22Rv1 (cell line): Measurements from ENCODE around the gene ZC3H8.

Source experiments
- H3K27ac ChIP-seq: fragments of 450-650 bp; 2 replicates; pipeline ENCODE4 v1.5.1; 2017
- ZFX ChIP-seq: fragments of 450-650 bp; IDR thresholded peaks from 2 replicates; pipeline ENCODE4 v1.6.1; 2017; ENCODE audit warnings: antibody characterized with exemption, borderline replicate concordance
- TF ChIP-seq, protein P1 (sequence below): fragments of 450-650 bp; IDR thresholded peaks from 2 replicates; pipeline ENCODE4 v1.5.1; 2017; ENCODE audit warnings: mild to moderate bottlenecking

Gene ZC3H8

DNA sequence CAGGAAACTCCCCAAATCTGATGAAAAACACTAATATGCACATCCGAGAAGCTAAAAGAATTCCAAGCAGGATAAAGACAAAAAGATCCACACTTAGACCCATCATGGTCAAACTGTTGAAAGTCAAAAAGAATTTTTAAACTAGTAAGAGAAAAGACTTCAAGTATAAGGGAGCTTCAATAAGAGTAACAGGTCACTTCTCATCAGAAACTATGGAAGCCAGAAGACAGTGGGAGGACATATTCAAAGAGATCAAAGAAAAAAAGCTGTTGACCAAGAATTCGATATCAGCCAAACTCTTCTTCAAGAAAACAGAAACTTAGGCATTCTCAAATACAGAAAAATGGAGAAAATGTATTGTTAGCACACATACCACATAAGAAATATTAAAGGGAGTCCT, 50.4 kb downstream of the ZC3H8 start:
- H3K27ac ChIP-seq = no peak overlapping the region
- TF ChIP-seq ZFX = no peak
- TF ChIP-seq, protein P1, sequence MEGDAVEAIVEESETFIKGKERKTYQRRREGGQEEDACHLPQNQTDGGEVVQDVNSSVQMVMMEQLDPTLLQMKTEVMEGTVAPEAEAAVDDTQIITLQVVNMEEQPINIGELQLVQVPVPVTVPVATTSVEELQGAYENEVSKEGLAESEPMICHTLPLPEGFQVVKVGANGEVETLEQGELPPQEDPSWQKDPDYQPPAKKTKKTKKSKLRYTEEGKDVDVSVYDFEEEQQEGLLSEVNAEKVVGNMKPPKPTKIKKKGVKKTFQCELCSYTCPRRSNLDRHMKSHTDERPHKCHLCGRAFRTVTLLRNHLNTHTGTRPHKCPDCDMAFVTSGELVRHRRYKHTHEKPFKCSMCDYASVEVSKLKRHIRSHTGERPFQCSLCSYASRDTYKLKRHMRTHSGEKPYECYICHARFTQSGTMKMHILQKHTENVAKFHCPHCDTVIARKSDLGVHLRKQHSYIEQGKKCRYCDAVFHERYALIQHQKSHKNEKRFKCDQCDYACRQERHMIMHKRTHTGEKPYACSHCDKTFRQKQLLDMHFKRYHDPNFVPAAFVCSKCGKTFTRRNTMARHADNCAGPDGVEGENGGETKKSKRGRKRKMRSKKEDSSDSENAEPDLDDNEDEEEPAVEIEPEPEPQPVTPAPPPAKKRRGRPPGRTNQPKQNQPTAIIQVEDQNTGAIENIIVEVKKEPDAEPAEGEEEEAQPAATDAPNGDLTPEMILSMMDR = no peak

DNA sequence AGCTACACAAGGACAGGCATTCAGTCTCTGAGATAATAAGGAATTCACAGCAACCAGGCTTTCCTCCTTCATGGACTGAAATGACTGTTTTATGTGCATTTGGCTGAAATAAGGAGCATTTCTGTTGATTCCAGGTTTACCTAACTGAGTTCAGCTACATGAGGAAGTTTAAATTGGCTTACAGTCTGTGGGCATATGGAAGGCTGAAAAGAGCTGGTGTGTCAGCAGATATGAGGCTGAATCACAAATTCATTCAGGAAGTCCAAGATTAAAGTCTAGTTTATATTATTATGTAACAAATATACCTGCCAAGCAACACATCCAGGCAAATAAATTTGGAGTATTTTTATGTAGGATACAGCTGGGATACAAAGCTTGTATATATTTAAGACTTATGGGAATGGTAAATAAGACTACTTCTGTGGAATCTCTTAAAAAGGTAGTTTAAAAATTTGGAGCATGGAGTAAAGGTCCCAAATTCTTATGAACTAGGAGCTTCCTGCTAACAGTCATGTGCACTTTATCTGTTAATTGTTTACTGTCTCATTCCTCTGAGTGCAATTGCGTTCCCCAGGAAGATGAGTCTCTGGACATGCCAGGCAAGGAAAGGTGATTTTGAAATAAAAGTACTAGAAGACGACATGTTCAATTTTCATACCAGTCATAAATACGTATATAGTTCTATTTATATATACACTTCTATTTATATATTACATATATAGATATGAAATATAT, 53.0 kb downstream of the ZC3H8 start:
- TF ChIP-seq, protein P1 = no peak
- TF ChIP-seq ZFX = no peak

DNA sequence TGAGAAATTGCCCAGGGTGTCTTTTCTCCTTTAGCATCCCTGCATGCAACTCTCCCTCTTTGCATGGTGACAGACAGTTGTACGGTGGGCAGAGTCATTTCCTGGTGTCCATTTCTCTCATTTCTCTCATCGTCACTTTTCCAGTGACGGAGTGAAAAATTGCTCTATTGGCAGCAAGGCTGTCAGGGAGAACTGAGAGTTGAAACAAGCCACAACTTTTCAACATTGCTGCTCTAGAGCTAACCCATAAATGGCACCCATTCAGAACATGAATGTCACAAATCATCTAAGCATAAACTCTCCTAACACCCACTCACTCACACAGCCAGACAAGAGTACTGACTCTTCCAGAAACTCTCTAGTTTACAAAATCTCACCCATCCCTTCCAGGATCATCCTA, 55.7 kb downstream of the ZC3H8 start:
- TF ChIP-seq, protein P1 = no peak
- TF ChIP-seq ZFX = no peak
- no peak overlapping the region for H3K27ac ChIP-seq

More for the DNA sequence above, 53.0 kb downstream of the ZC3H8 start:
- H3K27ac ChIP-seq = no peak overlapping the region

DNA sequence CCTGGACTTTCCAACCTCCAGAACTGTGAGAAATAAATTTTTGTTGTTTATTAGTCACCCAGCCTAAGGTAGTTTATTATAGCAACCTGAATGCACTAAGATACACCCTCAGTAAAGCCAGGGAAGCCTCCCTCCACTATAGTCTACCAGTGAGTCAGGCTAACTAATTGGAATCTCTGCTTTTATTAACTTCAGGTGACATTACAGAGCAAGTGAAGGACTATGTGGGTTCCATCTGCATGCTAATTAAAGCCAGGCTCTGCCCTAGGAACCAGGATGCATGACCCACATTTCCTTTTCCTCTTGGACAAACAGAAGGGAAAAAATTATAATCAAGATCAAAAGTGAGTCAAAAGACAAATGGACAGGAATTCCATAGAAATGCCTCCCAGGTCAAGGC, 56.1 kb downstream of the ZC3H8 start:
- TF ChIP-seq, protein P1 = no peak
- no peak for TF ChIP-seq ZFX
- H3K27ac ChIP-seq = no peak overlapping the region

DNA sequence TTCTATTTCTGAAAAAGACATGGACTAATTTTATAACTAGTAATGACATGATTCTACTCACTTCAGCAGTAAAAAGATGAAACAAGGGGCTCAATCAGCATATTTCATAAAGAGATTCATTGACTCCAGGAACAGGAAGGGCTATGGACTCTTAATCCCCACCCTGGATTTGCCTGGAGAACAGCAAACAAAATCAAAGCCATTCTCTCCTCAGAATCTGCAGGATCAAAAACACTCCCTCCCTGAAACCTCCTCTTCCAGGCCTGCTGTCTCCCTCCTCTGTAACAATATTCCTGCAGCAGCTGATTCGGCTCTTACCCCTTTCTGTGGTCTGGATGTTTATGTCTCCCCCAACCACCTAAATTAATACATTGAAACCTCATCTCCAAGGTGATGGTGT, 57.0 kb downstream of the ZC3H8 start:
- no peak for TF ChIP-seq ZFX
- TF ChIP-seq, protein P1 = no peak
- no peak overlapping the region for H3K27ac ChIP-seq

DNA sequence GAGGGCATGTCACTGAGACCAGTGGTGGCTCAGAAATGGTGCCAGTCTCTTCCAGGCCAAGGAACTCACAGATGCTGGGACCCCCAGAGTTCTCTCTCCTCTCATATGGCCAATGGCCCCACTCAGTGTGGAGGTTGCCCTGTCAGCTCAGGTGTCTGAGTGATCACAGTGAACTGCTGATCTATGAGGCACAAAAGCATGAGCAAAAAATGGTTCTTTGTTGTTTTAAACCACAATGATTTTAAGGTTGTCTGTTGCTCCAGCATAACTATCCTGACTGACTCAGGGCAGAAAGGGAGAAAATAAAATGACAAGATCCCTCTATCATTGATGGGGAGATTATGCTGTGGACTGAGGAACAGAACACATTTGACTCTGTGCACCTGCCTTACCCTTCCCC, 58.9 kb downstream of the ZC3H8 start:
- TF ChIP-seq ZFX = no peak
- TF ChIP-seq, protein P1 = no peak
- no peak overlapping the region for H3K27ac ChIP-seq

DNA sequence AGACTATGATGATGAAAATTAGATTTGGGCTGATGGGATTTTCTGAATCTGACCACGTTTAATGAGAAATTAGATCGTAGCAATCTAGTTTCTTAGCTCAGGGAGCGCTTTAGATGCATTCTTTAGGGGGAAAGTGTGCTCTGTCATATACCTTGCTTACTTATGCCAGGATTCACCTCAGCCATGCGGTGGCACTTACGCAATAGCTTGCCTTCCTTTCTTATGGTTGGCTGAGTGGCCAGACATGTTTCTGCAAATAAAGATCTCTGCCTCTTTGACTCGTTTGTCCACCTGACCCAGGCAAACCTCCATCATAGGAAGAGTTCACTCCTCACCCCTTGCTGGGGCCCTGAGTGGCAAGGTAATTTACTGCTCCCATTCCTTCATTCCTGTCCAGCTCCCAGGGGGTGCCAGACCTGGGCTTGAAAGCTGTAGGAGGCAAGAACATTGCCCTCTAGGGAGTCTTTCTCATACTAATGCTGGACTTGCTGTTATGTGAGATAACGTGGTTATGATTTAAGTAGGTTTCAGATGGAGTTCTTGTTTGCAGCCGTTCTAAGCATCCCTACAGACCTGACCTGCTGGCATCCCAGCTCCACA, 59.6 kb downstream of the ZC3H8 start:
- TF ChIP-seq, protein P1 = no peak
- no peak for TF ChIP-seq ZFX
- no peak overlapping the region for H3K27ac ChIP-seq
